ENCODE measurements around the gene CDH22.

Gene CDH22

GRCh38 chr20:46214824-46215488, 93.3 kb downstream of the CDH22 start:
- DNase-seq (ENCODE audit: low spot score) = no peak

- no peak for DNase-seq (ENCODE audit: low spot score)
Measured at GRCh38 chr20:46213946-46214823, 94.1 kb downstream of the CDH22 start.

GRCh38 chr20:46212876-46213275, 95.4 kb downstream of the CDH22 start:
- DNase-seq (ENCODE audit: low spot score) = no peak

GRCh38 chr20:46212252-46212651, 96.0 kb downstream of the CDH22 start:
- no peak for DNase-seq (ENCODE audit: low spot score)

- no peak for DNase-seq (ENCODE audit: low spot score)
Measured at GRCh38 chr20:46211331-46211722, 97.0 kb downstream of the CDH22 start.

GRCh38 chr20:46210672-46211330, 97.5 kb downstream of the CDH22 start:
- DNase-seq (ENCODE audit: low spot score) = no peak

GRCh38 chr20:46209930-46210671, 98.2 kb downstream of the CDH22 start:
- no peak for DNase-seq (ENCODE audit: low spot score)

GRCh38 chr20:46207793-46208192, 100.5 kb downstream of the CDH22 start:
- no peak for DNase-seq (ENCODE audit: low spot score)

GRCh38 chr20:46206992-46207549, 101.2 kb downstream of the CDH22 start:
- DNase-seq (ENCODE audit: low spot score) = no peak

GRCh38 chr20:46206025-46206424, 102.3 kb downstream of the CDH22 start:
- peak; percentile 70 for DNase-seq (ENCODE audit: low spot score)

GRCh38 chr20:46205349-46205748, 102.9 kb downstream of the CDH22 start:
- DNase-seq (ENCODE audit: low spot score) = no peak

- DNase-seq (ENCODE audit: low spot score) = no peak
Measured at GRCh38 chr20:46204594-46205186, 103.6 kb downstream of the CDH22 start.

- DNase-seq (ENCODE audit: low spot score) = peak; percentile 51
Measured at GRCh38 chr20:46203510-46203837, 104.8 kb downstream of the CDH22 start.

- DNase-seq (ENCODE audit: low spot score) = no peak
Measured at GRCh38 chr20:46202766-46203509, 105.4 kb downstream of the CDH22 start.

- DNase-seq (ENCODE audit: low spot score) = peak; percentile 64
Measured at GRCh38 chr20:46200582-46201570, 107.4 kb downstream of the CDH22 start.

- peak; percentile 69 for DNase-seq (ENCODE audit: low spot score)
Measured at GRCh38 chr20:46199198-46199597, 109.1 kb downstream of the CDH22 start.

GRCh38 chr20:46196990-46197389, 111.3 kb downstream of the CDH22 start:
- no peak for DNase-seq (ENCODE audit: low spot score)

- DNase-seq (ENCODE audit: low spot score) = no peak
Measured at GRCh38 chr20:46195264-46196036, 112.8 kb downstream of the CDH22 start.

- no peak for DNase-seq (ENCODE audit: low spot score)
Measured at GRCh38 chr20:46194409-46194808, 113.9 kb downstream of the CDH22 start.

Measured in COLO829 (cell line).